Measurements from ENCODE around the gene LMNA.
"Not testable (repeated sequence)": the region's sequence is repeated elsewhere in the genome, so short reads cannot be mapped to it uniquely, and the experiment has no call there.

The LMNA gene

DNA sequence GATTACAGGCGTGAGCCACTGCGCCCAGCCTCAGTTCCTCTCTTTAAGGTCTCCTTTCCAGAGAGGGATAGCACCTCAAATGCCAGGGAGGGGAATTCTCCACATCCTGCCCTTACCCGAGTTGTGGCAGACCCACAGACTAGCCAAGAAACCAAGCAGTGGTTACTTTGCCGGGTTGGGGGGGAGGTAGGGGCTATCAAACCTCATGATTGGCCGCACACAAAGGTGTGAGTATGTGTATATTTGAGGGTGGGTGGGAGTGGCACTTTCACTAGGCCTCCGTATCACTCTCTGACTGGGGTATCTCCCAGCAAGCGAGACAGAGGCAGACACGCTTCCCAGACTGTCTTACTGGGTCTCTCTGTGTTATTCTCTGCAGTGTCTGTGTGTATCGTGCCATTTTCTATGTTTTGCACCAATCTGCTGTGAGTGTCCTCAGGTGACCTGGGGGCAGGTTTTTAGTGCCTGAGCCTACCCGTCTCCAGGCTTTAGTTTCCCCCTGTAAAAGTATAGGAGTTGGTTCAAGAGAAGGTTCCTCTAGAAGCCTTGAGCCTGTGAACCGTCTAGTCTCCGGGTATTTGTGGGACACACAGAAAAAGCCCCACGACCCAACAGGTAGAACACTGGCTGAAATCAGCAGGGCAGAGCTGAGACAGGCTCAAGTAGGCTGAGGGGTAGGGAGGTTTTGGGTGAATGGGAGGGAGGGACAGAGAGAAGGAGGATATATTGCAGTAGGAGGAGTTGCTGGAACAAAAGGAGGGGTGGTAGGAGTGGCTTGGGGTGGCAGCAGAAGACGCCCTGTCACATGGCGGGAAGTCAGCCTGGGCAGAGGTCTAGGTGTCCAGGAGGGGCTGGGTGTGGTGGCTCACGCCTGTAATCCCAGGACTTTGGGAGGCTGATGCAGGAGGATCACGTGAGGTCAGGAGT is 10.3 kb downstream of the LMNA start:
- Mint-ChIP-seq H3K9me3 (no peaks in the 10 kb centered on the region), H3K27ac (peak overlapping the region; percentile 87 to 97 (median 95)), H3K27me3 (ENCODE audit: low read depth) (no peaks in the 10 kb centered on the region), H3K36me3 (ENCODE audit: low read depth) (no peaks in the 10 kb centered on the region), H3K4me3 (peak overlapping the region; percentile 21 to 74 (median 40)), H3K4me1 (peaks cover 88% of the 10 kb centered on the region)
- TF ChIP-seq, protein P1, sequence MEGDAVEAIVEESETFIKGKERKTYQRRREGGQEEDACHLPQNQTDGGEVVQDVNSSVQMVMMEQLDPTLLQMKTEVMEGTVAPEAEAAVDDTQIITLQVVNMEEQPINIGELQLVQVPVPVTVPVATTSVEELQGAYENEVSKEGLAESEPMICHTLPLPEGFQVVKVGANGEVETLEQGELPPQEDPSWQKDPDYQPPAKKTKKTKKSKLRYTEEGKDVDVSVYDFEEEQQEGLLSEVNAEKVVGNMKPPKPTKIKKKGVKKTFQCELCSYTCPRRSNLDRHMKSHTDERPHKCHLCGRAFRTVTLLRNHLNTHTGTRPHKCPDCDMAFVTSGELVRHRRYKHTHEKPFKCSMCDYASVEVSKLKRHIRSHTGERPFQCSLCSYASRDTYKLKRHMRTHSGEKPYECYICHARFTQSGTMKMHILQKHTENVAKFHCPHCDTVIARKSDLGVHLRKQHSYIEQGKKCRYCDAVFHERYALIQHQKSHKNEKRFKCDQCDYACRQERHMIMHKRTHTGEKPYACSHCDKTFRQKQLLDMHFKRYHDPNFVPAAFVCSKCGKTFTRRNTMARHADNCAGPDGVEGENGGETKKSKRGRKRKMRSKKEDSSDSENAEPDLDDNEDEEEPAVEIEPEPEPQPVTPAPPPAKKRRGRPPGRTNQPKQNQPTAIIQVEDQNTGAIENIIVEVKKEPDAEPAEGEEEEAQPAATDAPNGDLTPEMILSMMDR (IDR thresholded peaks at IDR 0.05; ENCODE audit: unreplicated experiment in 3 of 3) = no peak

DNA sequence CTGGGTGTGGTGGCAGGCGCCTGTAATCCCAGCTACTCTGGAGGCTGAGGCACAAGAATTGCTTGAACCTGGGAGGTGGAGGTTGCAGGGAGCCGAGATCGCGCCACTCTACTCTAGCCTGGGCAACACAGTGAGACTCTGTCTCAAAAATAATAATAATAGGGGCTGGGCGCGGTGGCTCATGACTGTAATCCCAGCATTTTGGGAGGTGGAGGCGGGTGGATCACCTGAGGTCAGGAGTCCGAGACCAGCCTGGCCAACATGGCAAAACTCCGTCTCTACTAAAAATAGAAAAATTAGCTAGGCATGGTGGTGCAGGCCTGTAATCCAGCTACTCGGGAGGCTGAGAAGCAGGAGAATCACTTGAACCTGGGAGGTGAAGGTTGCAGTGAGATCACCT is 11.0 kb downstream of the LMNA start:
- H3K27me3 Mint-ChIP-seq (ENCODE audit: low read depth); H3K9me3 Mint-ChIP-seq; H3K36me3 Mint-ChIP-seq (ENCODE audit: low read depth); H3K4me3 Mint-ChIP-seq: not testable (repeated sequence)
- Mint-ChIP-seq H3K4me1 (peaks cover 86% of the 10 kb centered on the region), H3K27ac (peak overlapping the region in 2 of 3 experiments; percentile 95 to 96)

DNA sequence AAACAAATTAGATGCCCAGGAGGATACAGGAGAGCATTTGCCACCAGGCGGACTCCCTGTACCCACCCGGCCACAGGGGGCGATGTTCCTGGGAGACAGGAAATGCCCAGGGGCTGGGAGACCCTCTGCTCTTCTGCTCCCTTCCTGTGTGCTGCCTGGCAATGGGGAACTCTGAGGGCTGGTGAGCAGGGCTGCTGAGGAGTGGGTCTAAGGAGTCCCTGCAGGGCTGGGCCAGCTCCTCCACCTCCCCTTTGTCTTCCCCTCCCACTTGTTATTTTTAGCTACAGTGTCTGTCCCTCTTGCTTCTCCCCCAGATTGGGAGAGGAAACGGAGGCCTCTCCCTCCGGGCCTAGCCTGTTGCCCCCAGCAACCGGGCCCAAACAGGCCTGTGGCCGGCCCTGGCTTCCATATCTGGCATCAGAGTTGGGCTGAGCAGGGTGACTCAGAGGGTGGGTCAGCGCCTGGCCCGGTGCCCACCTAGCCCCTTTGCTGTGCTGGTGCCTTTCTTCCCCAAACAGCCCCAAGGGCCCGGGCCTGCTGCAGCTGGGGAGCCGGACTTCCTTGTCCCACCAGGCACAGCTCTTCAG is 11.6 kb downstream of the LMNA start:
- TF ChIP-seq, protein P1 (IDR thresholded peaks at IDR 0.05; ENCODE audit: unreplicated experiment in 3 of 3) = peak; percentile 40 to 41 (median 40)
- H3K4me3 Mint-ChIP-seq = peak overlapping the region; percentile 23 to 61 (median 53)
- H3K4me1 Mint-ChIP-seq = peaks cover 80% of the 10 kb centered on the region
- no peaks in the 10 kb centered on the region for H3K36me3 Mint-ChIP-seq (ENCODE audit: low read depth)
- no peaks in the 10 kb centered on the region for H3K27me3 Mint-ChIP-seq (ENCODE audit: low read depth)
- no peaks in the 10 kb centered on the region for H3K9me3 Mint-ChIP-seq
- H3K27ac Mint-ChIP-seq = peak overlapping the region; percentile 77 to 100 (median 96)

DNA sequence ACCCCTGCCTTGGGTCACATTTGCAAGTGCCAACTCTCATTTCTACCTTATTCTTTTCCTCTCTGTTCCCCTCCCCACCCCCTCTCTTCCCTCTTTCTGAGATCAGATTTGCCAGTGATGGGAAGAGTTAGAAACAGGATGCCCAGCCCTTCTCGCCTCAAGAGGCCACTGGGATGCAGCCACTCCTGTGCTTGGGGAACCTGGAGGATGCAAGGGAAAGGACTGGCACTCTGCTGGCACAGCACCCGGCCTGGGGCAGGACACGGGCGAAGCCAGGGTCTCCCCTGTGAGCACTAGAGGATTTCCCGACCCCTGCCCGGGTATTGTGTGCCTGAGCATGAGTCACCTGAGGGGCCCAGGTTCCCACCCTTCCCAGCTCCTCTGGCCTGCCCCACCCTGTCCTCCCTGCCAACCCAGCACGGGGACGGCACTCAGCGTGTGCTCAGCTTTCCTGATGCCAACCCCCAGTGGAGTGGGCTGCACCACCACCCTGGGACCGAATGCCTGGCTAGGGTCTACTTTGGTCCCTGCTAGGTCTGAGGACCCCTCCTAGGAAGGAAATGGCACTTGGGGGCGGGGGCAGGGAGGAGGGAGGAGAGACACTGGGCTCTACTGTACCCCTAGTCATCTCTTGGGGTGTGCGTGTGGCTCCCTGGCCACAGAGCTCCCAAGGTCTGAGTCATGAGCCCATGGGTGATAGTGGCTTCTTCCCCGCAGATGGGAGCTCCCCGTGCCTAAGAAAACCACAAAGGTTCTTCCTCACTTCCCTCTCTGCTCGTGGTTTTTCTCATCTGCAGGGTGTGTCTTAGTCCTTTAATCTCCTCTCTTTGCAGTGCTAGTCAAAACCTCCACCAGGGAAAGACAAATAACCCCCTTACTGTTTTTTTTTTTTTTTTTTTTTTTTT is 12.4 kb downstream of the LMNA start:
- Mint-ChIP-seq H3K27ac (peak overlapping the region; percentile 97 to 100 (median 100)), H3K4me1 (peaks cover 73% of the 10 kb centered on the region), H3K27me3 (ENCODE audit: low read depth) (no peaks in the 10 kb centered on the region), H3K4me3 (peak overlapping the region; percentile 23 to 67 (median 44)), H3K9me3 (no peaks in the 10 kb centered on the region), H3K36me3 (ENCODE audit: low read depth) (peaks cover 4% of the 10 kb centered on the region)
- TF ChIP-seq, protein P1 (IDR thresholded peaks at IDR 0.05; ENCODE audit: unreplicated experiment in 3 of 3) = no peak

DNA sequence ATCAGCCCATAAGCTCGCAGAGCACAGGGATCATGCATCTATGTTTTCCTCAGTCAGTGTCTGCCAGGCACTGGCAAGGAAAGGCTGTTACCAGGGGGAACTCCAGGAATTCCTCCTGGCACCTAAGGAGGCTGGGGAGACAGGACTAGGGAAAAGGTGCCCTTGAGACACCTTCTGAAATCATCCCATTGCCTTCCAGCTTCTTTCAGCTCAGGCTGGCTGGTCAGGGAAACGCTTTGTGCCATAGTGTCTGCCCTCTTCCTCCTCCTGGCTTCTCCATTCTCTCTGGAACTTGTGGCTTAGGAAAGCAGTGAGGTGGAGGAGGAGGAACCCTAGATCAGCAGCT is 13.8 kb downstream of the LMNA start:
- peaks cover 4% of the 10 kb centered on the region for H3K36me3 Mint-ChIP-seq (ENCODE audit: low read depth)
- TF ChIP-seq, protein P1 (IDR thresholded peaks at IDR 0.05; ENCODE audit: unreplicated experiment in 3 of 3) = no peak
- H3K4me3 Mint-ChIP-seq = peak overlapping the region in 2 of 3 experiments; percentile 71 to 83
- H3K27ac Mint-ChIP-seq = peak overlapping the region; percentile 97 to 100 (median 100)
- H3K4me1 Mint-ChIP-seq = peaks cover 61% of the 10 kb centered on the region
- no peaks in the 10 kb centered on the region for H3K9me3 Mint-ChIP-seq
- no peaks in the 10 kb centered on the region for H3K27me3 Mint-ChIP-seq (ENCODE audit: low read depth)
